Glomerular visceral epithelial cell (primary cell): ENCODE data around the gene GRWD1.

Experiments used
- DNase-seq: peaks from one replicate; pipeline ENCODE4 v3.0.0-alpha.2; 2016; ENCODE audit errors: extremely low spot score

GRWD1 gene

DNA sequence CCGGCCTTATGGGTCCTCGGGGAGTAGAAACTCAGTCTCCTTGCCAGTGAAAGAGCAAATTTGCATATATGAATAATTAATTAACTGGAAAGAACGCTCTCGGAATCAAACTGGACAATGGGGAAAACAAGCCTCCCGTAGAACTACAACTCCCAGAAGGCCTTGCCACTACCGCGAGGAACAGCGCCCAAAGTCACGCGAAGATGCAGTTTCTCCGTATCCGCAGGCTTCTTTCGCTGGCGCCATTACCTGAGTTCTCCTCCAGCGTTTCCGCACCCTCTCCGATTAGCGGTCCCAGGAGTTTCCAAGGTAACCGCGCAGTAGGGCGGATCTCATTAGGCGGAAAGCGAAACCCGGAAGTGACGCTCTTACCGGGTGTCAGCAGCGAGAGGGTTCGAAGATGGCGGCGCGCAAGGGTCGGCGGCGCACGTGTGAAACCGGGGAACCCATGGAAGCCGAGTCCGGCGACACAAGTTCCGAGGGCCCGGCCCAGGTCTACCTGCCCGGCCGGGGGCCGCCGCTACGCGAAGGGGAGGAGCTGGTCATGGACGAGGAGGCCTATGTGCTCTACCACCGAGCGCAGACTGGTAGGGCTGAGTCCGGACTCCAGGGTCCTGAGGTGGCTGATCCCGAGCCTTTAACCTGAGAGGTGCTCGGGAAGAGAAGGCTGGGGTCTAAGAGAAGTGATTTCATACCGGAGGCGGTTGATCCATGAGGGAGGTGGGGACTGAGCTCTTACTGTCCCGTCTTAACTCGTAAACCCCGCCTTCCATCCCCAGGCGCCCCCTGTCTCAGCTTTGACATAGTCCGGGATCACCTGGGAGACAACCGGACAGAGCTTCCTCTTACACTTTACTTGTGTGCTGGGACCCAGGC lies at the start of gene GRWD1:
Gene GRWD1 (plus strand): TSS at position 378 of the 876 bp plus-strand sequence. CDS start 23 bp downstream, at position 401.
- DNase-seq, result peak; percentile 96

DNA sequence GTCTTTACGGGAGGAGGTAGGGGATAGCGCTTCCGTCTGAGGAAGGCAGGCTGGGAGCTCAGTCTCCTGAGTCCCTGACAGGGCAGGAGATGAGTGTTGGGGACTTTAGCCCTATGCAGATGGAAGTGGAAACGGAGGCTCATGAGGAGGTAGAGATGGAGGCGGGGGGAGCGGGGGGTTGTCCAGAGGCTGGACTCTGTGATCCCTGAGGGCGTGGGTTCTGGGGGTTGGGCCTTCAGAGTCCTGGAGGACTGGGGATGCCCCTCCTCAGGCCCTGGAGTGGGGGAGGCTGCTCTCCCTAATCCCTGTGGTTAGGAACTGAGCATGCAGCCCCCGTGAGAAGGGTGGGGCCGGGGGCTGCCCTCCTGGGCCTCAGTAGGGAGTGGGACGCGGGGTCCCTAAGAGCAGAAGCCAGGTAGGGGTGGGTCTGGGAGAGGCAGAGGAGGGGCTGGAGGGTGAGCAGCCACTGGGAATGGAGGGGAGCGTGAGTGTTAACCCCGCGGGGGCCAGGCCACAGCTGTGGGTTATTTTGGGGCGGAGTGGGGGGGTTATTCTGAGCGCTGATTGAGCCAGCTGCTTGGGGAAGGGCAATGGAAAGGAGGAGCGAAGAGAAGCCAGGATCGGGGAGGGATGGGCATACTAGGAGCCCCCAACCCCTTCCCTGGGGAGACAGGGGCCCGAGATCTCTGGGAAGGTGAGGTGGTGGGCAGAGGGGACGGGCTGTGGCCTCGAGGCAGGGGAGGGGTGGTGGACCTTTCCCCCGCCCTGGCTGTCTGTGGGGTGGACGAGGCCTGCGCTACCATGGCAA lies 49.6 kb upstream of the GRWD1 start:
- no peak for DNase-seq

DNA sequence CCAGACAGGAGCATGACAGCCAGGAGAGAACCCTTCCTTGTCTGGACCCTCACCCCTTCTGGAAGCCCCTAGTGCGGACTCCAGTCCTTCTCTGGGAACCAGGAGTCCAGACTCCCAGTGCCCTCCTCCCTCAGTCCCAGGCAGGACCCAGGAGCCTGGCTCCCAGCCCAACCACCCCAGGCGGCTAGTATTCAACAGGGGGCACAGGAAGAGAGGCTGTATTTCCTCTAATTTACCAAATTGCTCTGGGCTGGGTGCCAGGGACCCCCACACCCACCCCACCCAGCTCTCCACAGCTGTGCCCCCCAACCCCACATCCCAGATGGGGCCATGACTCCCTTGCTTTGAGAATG lies 49.0 kb upstream of the GRWD1 start:
- no peak for DNase-seq

DNA sequence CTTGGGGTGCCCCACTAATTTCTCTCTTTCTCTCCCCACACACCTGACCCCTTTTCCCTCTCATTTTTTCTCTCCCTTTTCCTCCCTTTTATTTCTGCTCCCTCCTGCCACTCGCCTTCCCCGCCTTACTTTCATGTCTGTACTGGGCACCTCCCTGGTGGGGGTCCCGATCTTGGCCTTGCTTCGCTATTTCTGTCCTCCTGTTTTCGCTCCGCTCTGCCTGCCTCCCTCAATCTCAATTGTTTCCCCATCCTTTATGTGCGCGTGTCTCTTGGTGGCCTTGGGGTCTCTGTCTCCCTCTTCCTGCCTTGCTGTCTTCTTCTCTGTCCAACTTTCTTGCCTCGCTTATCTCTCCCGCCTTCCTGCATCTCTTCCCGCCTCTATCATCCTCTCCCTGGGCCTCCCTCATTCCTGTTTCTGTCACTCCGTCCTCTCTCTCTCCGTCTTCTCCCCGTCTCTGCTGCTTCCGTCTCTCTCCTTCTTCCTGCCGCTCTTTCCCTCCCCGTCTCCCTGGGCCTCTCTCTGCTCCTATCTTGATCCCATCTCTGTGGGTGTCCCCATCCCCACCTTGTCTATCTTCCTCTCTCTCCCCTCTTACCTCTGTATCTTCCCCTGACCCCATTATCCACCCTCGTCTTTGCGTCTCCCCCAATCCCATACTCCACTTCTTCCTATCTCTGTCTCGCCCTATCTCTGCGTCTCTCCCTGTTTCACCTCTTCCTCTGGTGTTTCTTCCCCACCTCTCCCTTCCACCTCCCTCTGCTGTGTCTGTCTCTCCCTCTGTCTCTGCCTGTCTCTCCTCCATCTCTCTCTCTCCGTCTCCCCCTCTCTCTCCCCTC lies 48.3 kb upstream of the GRWD1 start:
- no peak for DNase-seq

DNA sequence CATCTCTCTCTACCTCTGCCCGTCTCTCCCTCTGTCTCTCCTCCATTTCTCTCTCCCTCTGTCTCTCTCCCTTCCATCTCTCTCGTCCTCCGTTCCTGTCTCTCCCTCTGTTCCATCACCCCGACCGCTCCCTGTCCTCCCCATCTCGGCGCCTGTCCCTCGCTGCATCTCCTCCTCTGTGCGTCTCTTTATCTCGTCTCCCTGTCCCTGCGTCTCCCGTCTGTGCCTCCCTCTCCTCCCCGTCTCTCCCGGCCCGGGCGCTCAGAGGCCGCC lies 47.7 kb upstream of the GRWD1 start:
- DNase-seq, result no peak

DNA sequence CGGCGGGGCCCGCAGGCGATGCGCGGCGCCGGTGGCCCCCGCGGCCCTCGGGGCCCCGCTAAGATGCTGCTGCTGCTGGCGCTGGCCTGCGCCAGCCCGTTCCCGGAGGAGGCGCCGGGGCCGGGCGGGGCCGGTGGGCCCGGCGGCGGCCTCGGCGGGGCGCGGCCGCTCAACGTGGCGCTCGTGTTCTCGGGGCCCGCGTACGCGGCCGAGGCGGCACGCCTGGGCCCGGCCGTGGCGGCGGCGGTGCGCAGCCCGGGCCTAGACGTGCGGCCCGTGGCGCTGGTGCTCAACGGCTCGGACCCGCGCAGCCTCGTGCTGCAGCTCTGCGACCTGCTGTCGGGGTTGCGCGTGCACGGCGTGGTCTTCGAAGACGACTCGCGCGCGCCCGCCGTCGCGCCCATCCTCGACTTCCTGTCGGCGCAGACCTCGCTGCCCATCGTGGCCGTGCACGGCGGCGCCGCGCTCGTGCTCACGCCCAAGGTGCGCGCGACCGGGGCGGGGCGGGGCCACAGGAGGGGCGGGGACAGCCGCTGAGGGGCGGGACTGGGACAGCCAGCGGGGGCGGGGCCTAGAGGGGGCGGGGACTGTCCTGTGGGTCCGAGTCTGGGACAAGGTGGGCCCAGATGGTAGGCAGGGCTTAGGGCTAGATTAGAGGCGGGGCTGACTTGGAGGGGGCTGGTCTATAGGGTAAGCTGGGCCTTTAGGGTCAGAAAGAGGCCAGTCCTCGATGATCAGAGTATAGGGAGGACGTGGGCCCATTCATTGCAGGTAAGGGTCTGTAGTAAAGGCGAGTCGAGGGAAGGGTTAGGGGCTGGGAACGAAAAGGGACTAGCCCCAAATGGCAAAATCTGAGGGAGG lies 47.2 kb upstream of the GRWD1 start:
- peak; percentile 82 for DNase-seq

DNA sequence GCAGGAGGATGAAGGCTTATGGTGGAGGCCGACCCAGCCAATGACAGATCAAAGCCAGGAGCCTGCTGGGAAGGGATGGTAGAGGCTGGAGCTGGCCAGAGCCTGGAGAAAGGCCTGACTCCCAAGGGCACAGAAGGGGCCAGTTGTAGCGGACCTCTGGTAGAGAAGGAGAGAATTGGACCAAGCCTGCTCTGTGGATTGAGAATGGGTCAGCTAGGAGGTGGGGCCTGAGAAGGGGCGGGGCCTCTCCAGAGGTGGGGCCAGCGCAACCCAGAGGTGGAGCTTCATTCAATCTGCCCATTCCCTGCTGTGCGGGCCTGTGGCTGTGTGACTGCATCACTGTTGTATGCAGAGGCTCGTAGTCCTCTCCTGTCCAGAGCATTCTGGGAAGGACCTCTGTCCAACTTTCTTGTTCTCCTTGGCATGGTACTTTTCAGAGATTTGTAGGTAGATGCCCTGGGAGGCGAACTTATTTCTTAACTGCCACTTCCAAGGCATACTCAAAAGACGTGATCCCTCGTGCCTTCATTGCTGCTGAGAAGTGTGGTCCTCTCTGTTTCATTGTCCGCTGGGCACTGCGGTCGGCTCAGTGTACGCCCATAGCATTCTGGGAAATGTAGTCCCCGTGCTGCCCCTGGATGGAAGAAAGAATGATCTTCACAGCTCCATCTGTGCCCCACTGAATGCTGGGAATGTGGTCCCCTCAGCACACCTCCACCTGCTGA lies 45.6 kb upstream of the GRWD1 start:
- DNase-seq, result peak; percentile 62

DNA sequence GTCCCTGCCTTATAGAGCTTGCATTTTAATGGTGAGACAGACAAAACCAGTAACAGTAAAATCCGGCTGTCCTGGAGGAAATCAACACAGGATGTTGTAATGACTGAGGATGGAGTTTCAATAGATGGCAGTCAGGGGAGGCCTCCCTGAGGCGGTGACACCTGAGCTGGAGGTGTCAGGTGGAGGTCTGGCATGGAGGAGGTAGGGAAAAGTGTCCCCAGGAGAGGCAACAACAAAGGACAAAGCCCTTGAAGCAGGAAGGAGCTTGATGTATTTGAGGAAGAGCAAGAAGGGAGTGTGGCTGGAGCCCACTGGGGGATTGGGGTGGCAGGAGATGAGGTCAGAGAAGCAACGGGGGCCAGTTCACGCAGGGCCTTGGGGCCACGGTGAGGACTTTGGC lies 44.5 kb upstream of the GRWD1 start:
- no peak for DNase-seq

DNA sequence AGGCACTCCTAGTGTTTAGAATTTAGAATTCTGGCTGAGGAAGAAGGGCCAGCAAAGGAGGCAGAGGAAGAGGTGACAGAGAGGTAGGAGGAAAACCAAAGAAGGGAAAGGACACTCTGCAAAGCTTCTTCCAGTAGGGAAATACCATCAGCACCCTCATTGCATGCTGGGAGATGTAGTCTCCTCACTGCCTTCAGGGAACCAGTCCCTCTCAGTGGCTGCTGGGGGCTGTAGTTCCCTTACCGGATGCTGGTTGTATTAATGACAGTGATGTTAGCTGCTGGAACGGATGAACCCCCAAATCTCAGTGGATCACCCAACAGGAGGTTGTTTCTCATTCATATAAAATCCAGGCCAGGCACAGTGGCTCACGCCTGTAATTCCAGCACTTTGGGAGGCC lies 42.2 kb upstream of the GRWD1 start:
- peak; percentile 55 for DNase-seq

DNA sequence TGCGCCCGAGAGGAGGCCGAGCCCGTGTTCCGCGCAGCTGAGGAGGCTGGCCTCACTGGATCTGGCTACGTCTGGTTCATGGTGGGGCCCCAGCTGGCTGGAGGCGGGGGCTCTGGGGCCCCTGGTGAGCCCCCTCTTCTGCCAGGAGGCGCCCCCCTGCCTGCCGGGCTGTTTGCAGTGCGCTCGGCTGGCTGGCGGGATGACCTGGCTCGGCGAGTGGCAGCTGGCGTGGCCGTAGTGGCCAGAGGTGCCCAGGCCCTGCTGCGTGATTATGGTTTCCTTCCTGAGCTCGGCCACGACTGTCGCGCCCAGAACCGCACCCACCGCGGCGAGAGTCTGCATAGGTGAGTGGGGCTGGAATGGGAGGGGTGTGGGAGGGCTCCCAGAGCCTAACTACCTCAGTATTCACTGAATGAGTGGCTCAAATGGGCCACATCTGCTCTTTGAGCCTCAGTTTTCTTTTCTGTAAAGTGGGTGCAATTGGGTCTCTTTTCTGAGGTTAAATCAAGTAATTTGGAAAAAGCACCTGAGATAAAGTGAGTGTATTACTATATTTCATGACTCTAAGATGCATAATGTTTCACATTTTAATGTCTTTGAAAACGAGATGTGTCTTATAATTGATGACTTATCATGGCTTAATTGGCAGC lies 40.6 kb upstream of the GRWD1 start:
- no peak for DNase-seq

DNA sequence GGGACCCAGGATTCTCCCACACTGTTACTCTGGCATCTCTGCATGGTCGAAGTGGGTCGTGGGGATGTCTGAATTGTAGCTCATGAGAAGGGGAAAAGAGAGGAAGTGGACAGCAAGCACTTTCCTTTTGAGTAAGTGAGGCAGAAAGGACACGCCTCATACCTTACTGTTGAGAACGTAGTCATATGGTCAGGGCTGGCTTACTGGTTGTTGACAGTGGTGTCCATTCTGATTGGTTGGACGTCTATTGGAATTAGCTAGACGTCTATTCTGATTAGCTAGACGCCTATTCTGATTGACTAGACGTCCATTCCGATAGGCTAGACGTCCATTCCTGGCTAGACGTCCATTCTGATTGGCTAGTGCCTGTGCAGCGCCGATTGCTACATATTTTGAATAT lies 39.9 kb upstream of the GRWD1 start:
- DNase-seq, result no peak

DNA sequence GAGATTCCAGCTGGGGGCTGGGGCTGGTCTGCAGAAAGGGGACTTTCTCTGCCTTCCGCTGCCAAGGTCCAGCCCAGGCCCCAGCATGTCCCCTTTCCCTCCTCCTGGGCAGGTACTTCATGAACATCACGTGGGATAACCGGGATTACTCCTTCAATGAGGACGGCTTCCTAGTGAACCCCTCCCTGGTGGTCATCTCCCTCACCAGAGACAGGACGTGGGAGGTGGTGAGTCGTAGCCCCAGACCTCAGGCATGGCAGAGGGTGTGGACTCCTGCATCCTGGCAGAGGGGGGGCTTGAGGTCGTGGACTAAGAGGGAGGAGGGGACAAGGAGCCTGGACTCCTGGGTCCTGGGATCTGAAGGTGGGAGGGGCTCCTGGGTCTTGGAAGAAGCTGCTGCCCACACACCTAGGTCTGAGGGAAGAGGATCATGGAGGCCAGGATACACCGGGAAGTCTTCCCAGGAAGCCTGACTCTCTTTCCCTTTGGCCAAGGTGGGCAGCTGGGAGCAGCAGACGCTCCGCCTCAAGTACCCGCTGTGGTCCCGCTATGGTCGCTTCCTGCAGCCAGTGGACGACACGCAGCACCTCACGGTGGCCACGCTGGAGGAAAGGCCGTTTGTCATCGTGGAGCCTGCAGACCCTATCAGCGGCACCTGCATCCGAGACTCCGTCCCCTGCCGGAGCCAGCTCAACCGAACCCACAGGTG lies 31.8 kb upstream of the GRWD1 start:
- peak; percentile 63 for DNase-seq

DNA sequence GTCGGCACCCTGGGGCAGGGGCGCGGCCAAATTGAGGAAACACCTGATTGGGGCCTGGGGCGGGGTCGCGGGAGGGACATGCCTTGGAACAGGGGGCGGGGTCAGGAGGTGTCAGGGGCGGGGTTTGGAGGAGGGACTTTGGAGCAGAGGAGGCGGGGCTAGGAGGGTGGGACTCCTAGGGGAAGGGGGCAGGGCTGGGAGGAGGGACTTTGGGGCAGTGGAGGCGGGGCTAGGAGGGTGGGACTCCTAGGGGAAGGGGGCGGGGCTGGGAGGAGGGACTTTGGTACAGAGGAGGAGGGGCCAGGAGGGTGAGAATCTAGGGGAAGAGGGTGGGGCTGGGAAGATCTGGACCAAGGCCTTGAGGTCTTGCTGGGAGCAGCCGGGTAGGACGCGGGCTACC lies 30.4 kb upstream of the GRWD1 start:
- peak; percentile 77 for DNase-seq

DNA sequence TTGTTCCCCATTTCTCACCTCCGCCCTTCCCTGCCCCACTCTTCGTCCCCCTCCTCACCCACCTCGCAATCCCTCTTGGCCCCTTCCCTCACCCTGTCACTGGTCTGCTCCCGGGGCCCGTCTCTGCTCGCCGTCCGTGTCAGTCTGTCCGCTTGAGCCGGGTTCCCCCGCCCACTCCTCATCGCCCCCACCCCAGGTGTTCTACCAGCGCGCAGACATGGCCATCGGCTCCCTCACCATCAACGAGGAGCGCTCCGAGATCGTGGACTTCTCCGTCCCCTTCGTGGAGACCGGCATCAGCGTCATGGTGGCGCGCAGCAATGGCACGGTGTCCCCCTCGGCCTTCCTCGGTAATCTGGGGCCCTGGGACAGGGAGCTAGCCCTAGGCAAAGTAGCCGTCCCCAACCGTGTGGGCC lies 30.0 kb upstream of the GRWD1 start:
- DNase-seq, result no peak

DNA sequence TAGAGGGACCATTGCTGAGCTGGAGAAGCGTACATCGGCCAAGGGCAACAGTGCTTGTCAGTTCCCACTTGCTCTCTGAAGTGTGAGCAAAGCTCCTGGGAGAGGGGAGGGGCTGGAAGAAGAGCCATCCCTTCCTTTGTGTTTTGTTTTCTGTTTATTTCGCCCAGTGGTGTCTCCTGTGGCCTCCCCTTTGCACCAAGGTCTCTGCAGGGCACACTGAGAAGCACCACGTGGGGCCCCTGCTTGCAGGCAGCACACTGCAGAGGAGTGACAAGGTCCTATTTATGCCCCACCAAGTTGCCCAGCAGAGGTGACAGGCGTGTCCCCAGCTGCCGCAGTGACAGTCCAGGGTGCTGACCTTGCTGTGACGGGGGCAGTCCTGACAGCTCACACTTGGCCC lies 28.4 kb upstream of the GRWD1 start:
- no peak for DNase-seq

DNA sequence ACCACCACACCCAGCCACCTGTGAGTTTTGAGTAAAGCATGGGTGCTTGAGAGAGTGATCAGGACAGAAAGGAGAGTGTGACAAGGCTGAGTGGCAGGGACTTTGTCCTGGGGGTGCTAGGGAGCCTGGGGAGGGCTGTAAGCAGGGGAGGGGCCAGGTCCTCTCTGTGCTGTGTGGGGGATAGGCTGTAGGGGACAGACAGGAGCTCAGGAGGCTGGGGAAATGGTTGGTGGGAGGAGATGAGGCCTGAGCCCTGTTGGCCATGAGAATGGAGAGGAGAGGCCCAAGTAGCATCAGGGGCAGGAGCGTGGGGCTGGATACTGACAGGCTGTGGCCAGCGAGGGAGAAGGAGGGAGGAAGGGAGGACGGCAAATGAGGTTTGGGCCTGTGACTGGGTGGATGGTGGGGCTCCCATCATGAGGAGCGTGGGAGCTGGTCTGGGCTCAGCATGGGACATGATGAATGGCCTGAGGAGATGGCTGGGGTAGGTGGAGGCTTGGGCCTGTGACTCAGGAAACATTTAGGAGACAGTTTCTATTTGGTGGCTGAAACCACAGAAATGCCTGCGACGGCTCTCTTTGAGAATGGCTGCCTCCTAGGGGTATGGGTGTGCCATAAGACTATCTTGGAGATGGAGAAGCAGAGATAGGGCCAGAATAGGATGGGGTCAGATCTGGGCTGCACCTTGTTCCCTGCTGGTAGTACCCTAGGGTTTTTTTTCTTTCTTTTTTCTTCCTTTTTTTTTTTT lies 27.3 kb upstream of the GRWD1 start:
- peak; percentile 31 for DNase-seq

DNA sequence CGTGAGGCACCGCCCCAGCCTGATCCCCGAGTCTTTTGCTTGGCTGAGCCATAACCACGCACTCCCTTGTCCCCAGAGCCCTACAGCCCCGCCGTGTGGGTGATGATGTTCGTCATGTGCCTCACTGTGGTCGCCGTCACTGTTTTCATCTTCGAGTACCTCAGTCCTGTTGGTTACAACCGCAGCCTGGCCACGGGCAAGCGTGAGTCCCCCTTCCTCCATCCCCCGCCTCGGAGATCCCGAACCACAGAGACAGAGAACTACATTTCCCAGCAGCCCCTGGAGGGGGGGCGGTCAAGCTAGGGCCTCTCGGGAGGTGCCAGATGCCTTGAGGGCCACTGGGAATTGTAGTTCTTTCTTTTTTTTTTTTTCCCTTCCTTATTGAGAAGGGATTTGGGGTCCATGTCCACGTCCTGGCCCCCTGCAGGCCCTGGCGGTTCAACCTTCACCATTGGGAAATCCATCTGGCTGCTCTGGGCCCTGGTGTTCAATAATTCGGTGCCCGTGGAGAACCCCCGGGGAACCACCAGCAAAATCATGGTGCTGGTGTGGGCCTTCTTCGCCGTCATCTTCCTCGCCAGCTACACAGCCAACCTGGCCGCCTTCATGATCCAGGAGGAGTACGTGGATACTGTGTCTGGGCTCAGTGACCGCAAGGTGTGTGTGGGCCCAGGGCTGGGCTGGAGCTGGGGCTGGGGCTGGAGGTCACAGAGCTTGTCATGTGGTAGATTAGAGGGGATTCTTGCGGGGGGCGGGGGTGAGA lies 26.4 kb upstream of the GRWD1 start:
- no peak for DNase-seq

DNA sequence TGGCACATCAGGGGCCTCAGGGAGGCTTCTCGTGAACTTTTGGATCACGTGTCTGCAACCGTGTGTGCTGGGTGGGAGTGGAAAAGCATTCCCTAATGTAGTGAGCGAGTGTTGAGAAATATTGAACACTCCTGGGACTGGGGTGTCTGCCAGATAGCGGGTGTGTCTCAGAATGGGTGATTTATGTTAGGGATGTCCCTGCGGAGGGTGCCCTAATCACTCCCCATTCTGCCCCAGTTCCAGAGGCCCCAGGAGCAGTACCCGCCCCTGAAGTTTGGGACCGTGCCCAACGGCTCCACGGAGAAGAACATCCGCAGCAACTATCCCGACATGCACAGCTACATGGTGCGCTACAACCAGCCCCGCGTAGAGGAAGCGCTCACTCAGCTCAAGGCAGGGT lies 24.2 kb upstream of the GRWD1 start:
- DNase-seq, result no peak
